Measurements from ENCODE around the gene GUCA2A.

DNA sequence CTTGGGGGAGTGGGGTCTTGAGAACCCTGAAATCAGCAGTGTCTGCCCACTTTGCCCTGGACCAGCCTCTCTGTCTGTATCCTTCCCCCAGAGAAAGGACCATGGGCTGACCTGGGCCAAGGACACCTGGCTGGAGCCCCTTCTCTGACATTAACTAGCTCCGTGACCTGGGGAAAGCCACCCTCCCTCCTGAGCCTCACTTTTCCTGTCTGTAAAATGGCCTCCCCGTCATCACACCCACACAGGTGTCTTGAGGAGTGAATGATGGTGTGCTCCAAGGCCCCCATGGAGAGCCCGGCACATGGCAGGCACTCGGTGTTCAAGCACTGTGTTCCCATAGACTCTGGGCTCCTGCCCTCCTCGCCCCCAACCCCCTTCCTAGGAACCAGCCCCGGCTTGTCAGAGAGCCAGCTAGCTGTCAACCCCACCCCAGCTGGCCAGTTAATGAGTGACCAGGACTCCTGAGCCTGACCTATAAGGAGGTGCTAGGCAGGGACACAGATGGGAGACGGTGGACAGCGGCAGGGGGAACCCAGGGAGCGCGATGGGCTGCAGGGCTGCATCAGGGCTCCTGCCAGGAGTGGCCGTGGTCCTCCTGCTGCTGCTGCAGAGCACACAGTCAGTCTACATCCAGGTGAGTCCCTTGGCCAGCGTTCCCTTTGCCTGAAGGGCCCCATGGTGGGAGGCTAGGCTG lies 11.5 kb downstream of the GUCA2A start, which contains the start of gene GUCA2B:
- no peak for TF ChIP-seq ZBTB7A (tag by site-specific recombination; IDR thresholded peaks at IDR 0.05; ENCODE audit: low read depth)
- TF ChIP-seq, protein P1, sequence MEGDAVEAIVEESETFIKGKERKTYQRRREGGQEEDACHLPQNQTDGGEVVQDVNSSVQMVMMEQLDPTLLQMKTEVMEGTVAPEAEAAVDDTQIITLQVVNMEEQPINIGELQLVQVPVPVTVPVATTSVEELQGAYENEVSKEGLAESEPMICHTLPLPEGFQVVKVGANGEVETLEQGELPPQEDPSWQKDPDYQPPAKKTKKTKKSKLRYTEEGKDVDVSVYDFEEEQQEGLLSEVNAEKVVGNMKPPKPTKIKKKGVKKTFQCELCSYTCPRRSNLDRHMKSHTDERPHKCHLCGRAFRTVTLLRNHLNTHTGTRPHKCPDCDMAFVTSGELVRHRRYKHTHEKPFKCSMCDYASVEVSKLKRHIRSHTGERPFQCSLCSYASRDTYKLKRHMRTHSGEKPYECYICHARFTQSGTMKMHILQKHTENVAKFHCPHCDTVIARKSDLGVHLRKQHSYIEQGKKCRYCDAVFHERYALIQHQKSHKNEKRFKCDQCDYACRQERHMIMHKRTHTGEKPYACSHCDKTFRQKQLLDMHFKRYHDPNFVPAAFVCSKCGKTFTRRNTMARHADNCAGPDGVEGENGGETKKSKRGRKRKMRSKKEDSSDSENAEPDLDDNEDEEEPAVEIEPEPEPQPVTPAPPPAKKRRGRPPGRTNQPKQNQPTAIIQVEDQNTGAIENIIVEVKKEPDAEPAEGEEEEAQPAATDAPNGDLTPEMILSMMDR (tag by site-specific recombination; IDR thresholded peaks at IDR 0.05), result no peak
- TF ChIP-seq, protein P2, sequence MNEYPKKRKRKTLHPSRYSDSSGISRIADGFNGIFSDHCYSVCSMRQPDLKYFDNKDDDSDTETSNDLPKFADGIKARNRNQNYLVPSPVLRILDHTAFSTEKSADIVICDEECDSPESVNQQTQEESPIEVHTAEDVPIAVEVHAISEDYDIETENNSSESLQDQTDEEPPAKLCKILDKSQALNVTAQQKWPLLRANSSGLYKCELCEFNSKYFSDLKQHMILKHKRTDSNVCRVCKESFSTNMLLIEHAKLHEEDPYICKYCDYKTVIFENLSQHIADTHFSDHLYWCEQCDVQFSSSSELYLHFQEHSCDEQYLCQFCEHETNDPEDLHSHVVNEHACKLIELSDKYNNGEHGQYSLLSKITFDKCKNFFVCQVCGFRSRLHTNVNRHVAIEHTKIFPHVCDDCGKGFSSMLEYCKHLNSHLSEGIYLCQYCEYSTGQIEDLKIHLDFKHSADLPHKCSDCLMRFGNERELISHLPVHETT (tag by site-specific recombination; IDR thresholded peaks at IDR 0.05), result no peak
- TF ChIP-seq SCRT1 (tag by site-specific recombination; IDR thresholded peaks at IDR 0.05; ENCODE audit: borderline replicate concordance), result no peak
- TF ChIP-seq ZBTB26 (tag by site-specific recombination; optimal IDR thresholded peaks at IDR 0.05), result no peak
- TF ChIP-seq, protein P3, sequence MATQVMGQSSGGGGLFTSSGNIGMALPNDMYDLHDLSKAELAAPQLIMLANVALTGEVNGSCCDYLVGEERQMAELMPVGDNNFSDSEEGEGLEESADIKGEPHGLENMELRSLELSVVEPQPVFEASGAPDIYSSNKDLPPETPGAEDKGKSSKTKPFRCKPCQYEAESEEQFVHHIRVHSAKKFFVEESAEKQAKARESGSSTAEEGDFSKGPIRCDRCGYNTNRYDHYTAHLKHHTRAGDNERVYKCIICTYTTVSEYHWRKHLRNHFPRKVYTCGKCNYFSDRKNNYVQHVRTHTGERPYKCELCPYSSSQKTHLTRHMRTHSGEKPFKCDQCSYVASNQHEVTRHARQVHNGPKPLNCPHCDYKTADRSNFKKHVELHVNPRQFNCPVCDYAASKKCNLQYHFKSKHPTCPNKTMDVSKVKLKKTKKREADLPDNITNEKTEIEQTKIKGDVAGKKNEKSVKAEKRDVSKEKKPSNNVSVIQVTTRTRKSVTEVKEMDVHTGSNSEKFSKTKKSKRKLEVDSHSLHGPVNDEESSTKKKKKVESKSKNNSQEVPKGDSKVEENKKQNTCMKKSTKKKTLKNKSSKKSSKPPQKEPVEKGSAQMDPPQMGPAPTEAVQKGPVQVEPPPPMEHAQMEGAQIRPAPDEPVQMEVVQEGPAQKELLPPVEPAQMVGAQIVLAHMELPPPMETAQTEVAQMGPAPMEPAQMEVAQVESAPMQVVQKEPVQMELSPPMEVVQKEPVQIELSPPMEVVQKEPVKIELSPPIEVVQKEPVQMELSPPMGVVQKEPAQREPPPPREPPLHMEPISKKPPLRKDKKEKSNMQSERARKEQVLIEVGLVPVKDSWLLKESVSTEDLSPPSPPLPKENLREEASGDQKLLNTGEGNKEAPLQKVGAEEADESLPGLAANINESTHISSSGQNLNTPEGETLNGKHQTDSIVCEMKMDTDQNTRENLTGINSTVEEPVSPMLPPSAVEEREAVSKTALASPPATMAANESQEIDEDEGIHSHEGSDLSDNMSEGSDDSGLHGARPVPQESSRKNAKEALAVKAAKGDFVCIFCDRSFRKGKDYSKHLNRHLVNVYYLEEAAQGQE (tag by site-specific recombination; IDR thresholded peaks at IDR 0.05), result no peak
- TF ChIP-seq YY1 (tag by site-specific recombination; IDR thresholded peaks at IDR 0.05), result no peak

Measured in HEK293 (cell line).